Mesenteric fat pad (tissue), 1 donor: Measurements from ENCODE around the gene PRUNE2. TPM values are rescaled to one million over a fixed set of nuclear protein-coding genes. Genes with fewer than 3 reads are reported as not detected.
"Not testable (repeated sequence)": the region's sequence is repeated elsewhere in the genome, so short reads cannot be mapped to it uniquely, and the experiment has no call there.

ENCODE experiments used
- DNase-seq: peaks from one replicate; pipeline ENCODE4 v3.0.0-alpha.2; 2020; ENCODE audit warnings: low spot score
- long read RNA-seq: library from polyadenylated mRNA; unstranded; transcript quantifications from one replicate; pipeline ENCODE4 v2.0.0, GENCODE V29; 2020
- total RNA-seq: library from RNA; stranded (reverse); fragmentation: NEBNext Ultra II Directional; extraction: Animal tissue kit (Norgen Biotek cat#: 25700); gene quantifications from one replicate; pipeline ENCODE4 v1.2.1, GENCODE V29; 2021
- donor health status: DM: yes; HTN: yes; CAD: no.

PRUNE2 gene, protein sequence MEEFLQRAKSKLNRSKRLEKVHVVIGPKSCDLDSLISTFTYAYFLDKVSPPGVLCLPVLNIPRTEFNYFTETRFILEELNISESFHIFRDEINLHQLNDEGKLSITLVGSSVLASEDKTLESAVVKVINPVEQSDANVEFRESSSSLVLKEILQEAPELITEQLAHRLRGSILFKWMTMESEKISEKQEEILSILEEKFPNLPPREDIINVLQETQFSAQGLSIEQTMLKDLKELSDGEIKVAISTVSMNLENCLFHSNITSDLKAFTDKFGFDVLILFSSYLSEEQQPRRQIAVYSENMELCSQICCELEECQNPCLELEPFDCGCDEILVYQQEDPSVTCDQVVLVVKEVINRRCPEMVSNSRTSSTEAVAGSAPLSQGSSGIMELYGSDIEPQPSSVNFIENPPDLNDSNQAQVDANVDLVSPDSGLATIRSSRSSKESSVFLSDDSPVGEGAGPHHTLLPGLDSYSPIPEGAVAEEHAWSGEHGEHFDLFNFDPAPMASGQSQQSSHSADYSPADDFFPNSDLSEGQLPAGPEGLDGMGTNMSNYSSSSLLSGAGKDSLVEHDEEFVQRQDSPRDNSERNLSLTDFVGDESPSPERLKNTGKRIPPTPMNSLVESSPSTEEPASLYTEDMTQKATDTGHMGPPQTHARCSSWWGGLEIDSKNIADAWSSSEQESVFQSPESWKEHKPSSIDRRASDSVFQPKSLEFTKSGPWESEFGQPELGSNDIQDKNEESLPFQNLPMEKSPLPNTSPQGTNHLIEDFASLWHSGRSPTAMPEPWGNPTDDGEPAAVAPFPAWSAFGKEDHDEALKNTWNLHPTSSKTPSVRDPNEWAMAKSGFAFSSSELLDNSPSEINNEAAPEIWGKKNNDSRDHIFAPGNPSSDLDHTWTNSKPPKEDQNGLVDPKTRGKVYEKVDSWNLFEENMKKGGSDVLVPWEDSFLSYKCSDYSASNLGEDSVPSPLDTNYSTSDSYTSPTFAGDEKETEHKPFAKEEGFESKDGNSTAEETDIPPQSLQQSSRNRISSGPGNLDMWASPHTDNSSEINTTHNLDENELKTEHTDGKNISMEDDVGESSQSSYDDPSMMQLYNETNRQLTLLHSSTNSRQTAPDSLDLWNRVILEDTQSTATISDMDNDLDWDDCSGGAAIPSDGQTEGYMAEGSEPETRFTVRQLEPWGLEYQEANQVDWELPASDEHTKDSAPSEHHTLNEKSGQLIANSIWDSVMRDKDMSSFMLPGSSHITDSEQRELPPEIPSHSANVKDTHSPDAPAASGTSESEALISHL (N-terminal part only)
- 13.9 TPM for total RNA-seq
- long read RNA-seq, partial matches to known transcripts = 1 of 9 reads
- long read RNA-seq, other reads (novel, unspliced or antisense) = 7 of 9 reads

GRCh38 chr9:76905791-76906646 is at the start of gene PRUNE2:
Gene PRUNE2 (minus strand): TSS chr9:76906114. CDS start chr9:76905963, 151 bp downstream.
- DNase-seq = peak; percentile 92

DNA sequence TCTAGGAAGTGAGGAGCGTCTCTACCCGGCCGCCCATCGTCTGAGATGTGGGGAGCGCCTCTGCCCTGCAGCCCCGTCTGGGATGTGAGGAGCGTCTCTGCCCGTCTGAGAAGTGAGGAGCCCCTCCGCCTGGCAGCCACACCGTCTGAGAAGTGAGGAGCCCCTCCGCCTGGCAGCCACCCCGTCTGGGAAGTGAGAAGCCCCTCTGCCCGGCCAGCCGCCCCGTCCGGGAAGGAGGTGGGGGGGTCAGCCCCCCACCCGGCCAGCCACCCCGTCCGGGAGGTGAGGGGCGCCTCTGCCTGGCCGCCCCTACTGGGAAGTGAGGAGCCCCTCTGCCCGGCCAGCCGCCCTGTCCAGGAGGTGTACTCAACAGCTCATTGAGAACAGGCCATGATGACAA is 49.5 kb upstream of the PRUNE2 start:
- not testable (repeated sequence) for DNase-seq

GRCh38 chr9:76949865-76950264 is 44.0 kb upstream of the PRUNE2 start:
- no peak for DNase-seq

DNA sequence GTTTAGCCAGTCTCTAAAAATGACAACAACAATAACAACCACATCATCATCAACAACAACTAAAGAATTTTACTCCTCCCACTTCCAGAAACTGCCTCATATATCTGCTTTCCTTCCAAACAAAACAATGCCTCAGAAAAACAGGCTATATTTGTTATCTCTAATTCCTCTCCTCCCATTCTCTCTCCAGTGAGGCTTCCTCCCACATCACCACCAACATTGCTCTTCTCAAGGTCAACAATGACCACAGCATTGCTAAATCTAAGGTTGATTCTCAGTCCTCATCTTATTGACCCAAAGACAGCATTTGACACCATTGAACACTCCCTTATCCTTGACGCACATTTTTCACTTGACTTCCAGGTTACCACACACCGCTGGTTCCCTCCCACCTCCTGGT is 38.1 kb upstream of the PRUNE2 start:
- no peak for DNase-seq

DNA sequence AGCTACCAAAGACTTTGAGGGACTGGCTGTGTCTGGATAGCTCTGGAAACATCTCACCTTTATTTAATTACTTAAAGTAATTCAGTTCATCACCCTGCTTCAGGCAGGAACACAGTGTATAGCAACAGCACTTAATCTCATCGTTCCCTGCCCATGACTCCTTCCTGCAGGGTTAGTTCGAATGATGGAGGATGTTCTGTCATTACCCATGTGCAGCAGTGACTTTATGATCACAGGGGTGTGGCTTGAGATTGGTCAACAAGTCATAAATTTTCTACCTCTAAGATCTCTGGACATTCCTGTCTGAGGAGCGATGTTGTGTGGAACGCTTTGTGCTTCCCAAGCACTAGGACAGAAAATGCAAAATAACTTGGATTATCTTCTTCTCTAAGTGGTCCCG is 37.1 kb upstream of the PRUNE2 start:
- no peak for DNase-seq

- DNase-seq = no peak
Measured at GRCh38 chr9:76932757-76933156, 26.8 kb upstream of the PRUNE2 start.

- no peak for DNase-seq
Measured at GRCh38 chr9:76932265-76932664, 26.4 kb upstream of the PRUNE2 start.

DNA sequence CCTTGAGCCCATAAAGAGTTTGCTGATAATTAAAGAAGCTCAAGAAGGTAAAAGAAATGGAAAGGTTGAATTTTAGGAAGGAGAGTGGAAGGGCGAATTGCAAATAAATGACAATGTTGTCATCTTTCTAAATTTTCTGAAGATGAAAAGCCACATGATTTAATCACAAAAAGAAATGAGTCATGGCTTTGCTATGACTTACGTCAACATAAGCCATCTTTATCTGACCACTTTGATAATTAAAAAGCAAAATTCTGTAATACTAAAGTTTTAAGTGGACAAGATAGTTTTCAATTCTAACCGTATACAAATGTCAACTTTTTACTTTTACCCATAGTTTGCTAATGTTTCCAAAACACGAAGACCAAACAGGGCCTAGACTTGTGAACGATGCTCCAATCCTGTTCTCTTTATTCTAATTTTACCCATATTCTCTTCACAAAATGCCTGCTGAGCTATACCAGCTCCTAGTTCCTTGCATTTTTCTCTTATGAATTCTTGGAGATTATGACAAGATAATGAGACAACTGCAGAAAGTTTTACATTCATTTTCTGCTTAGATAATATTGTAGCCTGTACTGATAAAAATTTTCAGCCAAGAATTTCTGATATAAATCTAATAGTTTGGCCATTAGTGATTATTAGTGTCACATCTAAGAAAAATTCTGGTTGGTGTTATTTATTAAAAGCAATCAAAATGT is 21.8 kb upstream of the PRUNE2 start:
- DNase-seq = no peak

GRCh38 chr9:76926846-76927245 is 20.9 kb upstream of the PRUNE2 start:
- DNase-seq = no peak

- DNase-seq = no peak
Measured at GRCh38 chr9:76926324-76926741, 20.4 kb upstream of the PRUNE2 start.

GRCh38 chr9:76921165-76921564 is 15.3 kb upstream of the PRUNE2 start:
- no peak for DNase-seq

- DNase-seq = no peak
Measured at GRCh38 chr9:76917299-76917698, 11.4 kb upstream of the PRUNE2 start.

DNA sequence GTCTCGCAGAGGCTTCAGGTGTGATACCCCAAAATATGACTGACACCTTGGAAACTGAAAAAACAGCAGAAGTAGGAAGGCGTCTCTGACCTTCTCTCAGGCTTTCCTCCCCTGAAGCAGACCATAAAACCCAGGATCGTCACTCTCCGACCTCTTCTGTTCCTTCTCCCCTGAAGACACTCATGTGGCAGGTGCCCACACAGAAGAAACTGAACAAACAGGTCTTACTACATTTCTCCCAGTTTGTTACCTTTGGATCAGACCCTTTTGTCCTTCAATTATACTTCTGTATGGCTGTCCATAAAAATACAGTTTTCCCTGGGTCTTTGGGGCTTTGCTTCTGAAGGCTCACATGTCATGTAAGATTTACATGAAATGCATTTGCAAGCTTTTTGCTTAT is 10.3 kb upstream of the PRUNE2 start:
- no peak for DNase-seq

GRCh38 chr9:76913467-76913866 is 7.6 kb upstream of the PRUNE2 start:
- DNase-seq = no peak

DNA sequence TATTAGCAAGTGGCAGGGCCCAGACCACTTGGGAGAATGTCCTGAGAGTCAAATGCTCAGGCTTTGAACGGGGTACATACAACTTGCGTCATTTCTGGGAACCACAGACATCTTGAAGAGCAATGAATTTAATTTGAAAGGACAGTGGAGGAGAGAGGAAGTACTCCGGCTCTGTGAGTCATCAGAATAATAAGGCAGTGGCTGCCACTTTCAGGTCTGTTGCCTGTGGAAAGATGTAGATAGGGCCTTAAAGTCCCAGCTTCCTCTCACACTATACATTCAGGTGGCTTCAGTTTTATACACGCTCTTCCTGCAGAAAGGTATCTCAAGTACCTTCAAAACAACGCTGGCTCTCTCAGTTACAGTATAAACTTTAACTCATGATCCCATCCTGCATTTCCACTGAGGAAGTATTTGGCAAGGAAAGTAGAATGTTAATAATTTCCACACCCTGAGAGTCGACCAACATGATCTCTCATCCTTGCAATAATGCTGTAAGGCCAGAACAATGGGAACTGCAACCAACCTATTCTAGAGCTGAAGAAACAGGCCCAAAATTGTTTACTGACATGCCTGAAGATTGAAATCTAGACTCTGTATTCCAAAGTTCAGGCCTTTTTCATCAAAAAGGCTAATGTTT is 6.8 kb upstream of the PRUNE2 start:
- no peak for DNase-seq

DNA sequence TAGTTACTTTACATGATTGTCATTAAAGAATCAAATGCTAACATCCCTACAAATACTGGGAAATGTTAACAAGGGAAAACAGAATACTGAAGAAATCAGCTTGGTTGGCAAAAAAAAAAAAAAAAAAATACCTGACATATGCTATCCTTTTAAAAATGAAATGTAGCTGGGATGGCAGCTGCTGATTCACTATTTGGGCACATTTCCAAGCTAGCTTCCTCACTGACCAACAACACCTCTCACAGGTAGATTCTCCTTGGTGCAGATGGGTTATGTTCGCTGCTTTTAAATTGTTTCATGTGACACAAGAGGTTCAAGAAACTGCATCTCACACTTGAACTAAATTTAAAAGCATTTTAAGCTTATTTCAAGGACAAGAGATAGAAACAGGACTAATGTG is 6.1 kb upstream of the PRUNE2 start:
- no peak for DNase-seq

DNA sequence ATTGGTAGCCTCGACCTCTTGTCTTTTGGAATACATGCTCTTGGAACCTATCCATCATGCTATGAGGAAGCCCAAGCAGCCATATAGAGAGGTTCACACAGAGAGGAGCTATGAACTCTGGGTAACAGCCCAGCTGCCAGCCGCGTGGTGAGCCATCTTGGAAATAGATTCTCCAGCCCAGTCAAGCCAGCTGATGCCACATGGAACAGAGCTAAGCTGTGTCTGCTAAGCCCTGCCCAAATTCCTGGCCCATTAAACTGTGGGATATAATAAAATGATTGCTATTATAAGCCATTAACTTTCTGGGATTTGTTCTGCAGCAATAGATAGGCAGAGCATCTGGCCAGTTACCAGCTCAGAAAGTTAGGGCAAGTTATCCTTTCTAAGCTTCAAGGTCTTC is 4.9 kb upstream of the PRUNE2 start:
- no peak for DNase-seq

GRCh38 chr9:76906647-76906975 is 697 bp upstream of the PRUNE2 start:
- no peak for DNase-seq
